HG02610 (cell line): Measurements from ENCODE around the gene ZNF556.

ENCODE experiments used
- ATAC-seq: cut with Tn5 transposase; IDR thresholded peaks from one replicate; pipeline ENCODE4 v1.9.1; 2021; ENCODE audit warnings: mild to moderate bottlenecking, moderate library complexity; ENCODE audit not compliant: unreplicated experiment

Gene ZNF556

GRCh38 chr19:2867025-2867991 lies at the start of gene ZNF556:
ZNF556 (plus strand) TSS chr19:2867335; CDS start chr19:2867422, 87 bp downstream.
- no peak for ATAC-seq

GRCh38 chr19:2819540-2820111 lies 47.5 kb upstream of the ZNF556 start, which contains the start of gene ZNF554:
ZNF554 (plus strand) TSS chr19:2819868; CDS start chr19:2820072, 204 bp downstream.
- peak; percentile 82 for ATAC-seq

- peak; percentile 26 for ATAC-seq
Measured at GRCh38 chr19:2820112-2820702, 46.9 kb upstream of the ZNF556 start.

DNA sequence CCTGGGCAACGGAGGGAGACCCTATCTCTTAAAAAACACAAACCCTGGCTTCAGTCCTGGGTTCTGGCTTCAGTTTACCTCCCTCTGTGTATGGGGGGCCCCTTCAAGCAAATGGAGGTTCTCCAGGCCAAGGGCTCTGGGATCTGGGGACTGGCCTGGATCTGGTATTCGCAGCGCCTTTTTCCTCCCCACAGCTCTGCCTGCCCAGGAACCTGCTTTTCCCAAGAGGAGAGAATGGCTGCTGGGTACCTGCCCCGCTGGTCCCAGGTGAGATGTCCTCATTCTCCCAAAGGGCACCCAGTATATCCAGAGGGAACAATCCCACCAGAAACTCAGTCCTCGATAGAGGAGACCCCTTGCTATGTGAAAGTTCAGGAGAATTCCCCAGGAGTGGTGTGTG lies 44.3 kb upstream of the ZNF556 start:
- ATAC-seq = no peak

DNA sequence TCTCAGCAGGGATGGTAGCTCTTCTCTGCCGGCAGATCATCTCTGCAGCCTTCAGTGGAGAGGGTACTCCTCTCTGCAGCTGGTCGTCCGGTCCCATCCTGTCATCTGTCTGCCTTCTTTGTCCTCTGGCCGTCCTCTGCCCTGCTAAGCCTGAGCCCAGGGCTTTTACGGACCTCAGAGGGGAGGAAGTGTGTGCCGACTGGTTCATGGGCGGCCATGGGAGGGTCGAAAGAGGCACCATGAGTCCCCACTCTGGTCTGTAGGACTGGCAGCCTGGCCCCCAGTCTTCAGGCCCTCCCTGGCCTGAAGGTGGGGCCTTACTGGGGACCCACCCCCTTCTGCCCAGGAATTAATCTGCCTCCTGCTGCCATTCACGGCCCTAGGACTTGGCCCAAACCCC lies 43.5 kb upstream of the ZNF556 start:
- no peak for ATAC-seq

- no peak for ATAC-seq
Measured at GRCh38 chr19:2824129-2824528, 43.0 kb upstream of the ZNF556 start.

DNA sequence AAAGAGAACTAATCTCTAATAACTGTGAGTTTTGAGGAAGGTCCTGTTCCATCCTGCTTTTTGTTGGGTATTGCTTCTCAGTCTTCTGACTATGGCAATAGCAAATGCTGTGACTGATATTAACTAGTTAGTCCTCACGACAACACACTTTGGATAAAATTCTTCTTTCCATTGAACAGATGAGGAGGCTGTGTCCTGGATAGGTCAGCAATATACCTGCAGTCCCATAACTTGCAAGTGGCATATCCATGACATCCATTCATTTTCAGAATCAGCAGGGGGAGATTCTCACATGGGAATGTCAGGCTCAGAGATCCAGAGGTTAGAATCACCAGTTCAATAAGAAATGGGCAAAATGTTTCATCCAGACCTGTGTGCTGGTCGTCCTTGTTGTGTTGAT lies 40.1 kb upstream of the ZNF556 start:
- no peak for ATAC-seq

GRCh38 chr19:2827840-2828489 lies 39.2 kb upstream of the ZNF556 start:
- no peak for ATAC-seq

GRCh38 chr19:2834294-2834871 lies 32.8 kb upstream of the ZNF556 start:
- no peak for ATAC-seq

GRCh38 chr19:2837430-2837829 lies 29.7 kb upstream of the ZNF556 start:
- ATAC-seq = no peak

DNA sequence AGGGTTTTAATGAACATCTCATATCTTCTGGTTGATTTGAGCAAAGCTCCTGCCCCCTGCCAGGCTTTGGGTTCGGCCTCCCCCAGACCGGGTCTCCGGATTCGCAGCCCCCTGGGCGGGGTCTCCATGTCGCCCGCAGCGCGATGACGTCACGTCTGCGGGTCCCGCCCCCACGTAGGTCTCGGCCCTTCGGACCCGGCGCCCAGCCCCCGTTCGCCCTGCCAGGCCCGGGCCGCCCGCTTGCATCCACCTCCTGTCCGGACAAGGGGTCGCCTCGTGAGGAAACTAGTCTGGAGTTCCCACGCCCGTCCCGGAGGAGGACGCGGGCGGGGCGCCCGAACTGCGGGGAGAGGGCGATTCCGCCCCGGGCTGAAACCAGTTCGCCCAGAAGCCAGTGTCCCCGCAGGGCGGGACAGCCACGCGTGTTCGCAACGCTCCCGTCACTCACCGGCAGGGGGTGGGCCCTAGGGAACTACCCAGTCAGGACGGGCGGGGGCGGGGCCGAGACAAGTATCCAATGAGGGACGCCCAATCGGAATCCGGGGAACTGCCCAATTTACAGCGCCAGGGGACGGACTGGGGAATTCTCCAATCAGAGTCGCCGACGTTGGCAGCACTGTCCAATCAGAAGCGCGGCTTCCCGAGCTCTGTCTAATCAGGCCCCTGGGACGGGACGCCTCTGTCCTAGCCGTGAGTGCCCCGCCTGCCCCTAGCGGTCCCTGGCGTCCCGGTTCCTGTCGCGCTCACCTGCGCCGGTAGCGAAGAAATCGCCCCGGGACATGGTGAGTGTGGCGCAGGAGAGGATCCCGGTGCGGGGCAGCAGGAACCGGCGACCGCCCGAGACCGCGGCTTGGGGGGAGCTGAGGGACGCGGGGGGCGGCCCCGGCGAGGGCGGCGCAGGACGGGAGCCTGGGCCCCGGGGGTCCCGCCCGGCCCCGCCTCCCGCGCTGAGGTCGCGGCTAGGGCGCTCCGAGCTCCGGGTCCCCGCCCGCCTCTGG lies 26.0 kb upstream of the ZNF556 start, which contains the start of gene ZNF555:
TSS of gene ZNF555 (plus strand) at position 682 of the 998 bp plus-strand sequence. CDS start at position 780, 98 bp downstream.
- ATAC-seq = peak; percentile 96

GRCh38 chr19:2841855-2842574 lies 25.1 kb upstream of the ZNF556 start:
- peak; percentile 9 for ATAC-seq

DNA sequence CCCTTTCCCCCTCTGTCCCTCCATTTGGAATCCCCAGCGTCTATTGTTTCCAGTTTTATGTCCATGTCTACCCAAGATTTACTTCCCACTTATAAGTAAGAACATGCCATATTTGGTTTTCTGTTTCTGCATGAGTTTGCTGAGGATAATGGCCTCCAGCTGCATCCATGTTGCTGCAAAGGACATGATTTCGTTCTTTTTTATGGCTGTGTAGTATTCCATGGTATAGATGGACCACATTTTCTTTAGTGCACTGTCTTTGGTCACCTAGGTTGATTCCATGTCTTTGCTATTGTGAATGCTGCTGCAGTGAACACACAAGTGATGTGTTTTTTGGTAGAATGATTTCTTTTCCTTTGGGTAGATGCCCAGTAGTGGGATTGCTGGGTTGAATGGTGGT lies 22.0 kb upstream of the ZNF556 start:
- ATAC-seq = no peak

DNA sequence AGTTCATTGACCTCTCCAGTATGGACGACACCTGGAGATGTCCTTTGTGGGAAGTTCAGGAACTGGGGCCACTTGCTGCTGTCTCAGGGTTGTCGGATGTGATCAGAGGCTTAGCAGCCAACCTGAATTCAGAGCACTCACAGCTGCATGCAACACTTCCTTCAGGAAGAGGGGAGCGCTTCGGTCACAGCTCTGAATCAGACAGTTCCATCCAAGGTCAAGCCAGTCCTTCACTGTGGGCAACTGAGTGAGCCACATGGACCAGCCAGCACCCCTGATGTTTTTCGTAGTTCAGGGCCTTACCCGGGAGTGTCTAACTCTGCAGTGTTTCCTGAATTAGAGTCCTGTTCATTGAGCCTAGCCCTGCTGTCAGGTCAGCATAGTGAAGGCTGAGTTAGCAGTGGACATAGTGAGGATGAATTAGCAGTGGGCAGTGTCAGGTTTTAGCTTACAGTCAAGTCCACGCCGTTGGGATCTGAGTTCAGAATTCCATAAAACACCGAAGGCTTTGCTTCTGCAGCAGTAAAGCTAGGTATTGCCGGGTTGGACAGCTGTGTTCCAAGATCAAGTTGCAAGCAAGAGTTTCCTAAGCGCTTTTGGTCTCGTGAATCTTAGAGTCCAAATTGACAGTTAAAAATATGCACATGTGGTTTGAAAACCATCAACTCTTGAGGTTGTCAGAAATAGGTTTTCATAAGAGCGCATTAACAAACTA lies 20.8 kb upstream of the ZNF556 start:
- no peak for ATAC-seq

DNA sequence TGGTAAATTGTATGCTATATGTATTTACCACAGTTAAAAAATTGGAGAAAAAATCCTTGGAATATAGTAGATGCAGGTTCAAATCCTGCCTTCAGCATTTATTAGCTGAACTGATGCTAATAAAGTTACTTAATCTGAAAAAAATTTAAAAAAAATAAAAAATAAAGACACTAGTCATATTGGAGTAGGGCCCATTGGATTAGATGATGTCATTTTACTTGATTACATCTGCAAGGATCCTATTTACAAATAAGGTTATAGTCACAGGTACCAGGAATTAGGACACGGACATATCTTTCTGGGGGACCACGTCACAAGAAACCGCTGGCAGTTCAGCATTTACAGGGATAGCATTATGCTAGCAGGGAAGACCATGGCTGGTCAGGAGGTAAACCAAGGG lies 19.6 kb upstream of the ZNF556 start:
- no peak for ATAC-seq

GRCh38 chr19:2848616-2849015 lies 18.5 kb upstream of the ZNF556 start:
- no peak for ATAC-seq

DNA sequence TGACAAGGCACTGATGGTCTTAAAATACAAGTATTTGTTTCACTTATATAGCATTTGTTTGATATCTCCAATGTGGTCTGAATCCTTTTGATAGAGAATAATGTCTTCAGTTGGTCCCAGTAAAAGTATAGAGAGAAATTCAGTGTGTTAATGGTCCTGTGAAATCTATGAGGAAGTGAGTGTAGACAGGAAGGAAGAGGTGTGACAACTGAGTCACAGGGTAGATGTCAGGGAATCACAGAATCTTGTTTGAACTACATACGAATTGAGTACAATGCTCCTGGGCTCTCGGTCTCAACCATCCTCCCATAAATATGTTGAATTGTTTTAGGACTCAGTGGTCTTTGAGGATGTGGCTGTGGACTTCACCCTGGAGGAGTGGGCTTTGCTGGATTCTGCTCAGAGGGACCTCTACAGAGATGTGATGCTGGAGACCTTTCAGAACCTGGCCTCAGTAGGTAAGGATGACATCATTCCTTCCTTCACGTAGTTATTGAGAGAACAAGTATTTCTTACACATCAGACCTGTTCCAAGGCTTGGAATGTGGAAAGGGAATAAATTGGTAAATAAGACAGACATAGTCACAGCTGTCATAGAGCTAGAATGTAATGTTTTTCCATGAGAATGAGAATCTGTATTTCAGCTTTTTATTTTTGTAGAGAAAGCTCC lies 16.7 kb upstream of the ZNF556 start:
- ATAC-seq = no peak

GRCh38 chr19:2852598-2852997 lies 14.5 kb upstream of the ZNF556 start:
- no peak for ATAC-seq
